ENCODE data around the gene HOMER2.

DNA sequence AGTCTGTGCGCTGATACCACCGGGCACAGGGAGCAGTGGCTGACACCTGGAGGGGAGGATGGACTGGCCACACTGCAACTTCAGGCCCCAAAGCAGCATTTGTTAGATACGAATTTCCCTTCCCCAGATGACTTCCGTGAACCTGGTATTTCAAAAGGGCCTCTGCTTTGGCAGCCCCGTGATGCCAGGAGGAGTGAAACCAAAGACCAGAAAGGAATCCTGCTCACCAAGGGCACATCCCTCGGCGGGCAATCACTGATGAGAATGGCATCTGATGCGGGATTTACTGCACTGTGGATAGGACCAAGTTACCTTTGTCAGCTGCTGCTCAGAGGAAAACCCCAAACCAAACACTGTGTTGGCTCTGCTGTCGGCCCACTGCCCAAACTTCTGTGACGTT lies 77.6 kb downstream of the HOMER2 start:
- TF ChIP-seq NFRKB (IDR thresholded peaks at IDR 0.05; ENCODE audit: low read depth) (no peak), CTCF (IDR thresholded peaks at IDR 0.05 in 2 of 3, conservative IDR thresholded peaks at IDR 0.05 in 1 of 3; ENCODE audit: insufficient read depth in 2 of 3, low read depth in 1 of 3, low read length in 3 of 3) (no peak), RAD21 (CRISPR knock-in tag; conservative IDR thresholded peaks at IDR 0.05 in 1 of 2, IDR thresholded peaks at IDR 0.05 in 1 of 2) (no peak), POLR2A (conservative IDR thresholded peaks at IDR 0.05) (no peak), CREB1 (IDR thresholded peaks at IDR 0.05) (no peak), CREB1 (CRISPR knock-in tag; IDR thresholded peaks at IDR 0.05) (no peak), ZNF311 (CRISPR knock-in tag; IDR thresholded peaks at IDR 0.05) (no peak), ZNF121 (CRISPR knock-in tag; conservative IDR thresholded peaks at IDR 0.05) (no peak), MEIS2 (IDR thresholded peaks at IDR 0.05; ENCODE audit: partially characterized antibody) (no peak), RB1 (IDR thresholded peaks at IDR 0.05; ENCODE audit: low read depth) (no peak), CEBPB (tag; IDR thresholded peaks at IDR 0.05) (no peak)
- TF ChIP-seq, protein P1, sequence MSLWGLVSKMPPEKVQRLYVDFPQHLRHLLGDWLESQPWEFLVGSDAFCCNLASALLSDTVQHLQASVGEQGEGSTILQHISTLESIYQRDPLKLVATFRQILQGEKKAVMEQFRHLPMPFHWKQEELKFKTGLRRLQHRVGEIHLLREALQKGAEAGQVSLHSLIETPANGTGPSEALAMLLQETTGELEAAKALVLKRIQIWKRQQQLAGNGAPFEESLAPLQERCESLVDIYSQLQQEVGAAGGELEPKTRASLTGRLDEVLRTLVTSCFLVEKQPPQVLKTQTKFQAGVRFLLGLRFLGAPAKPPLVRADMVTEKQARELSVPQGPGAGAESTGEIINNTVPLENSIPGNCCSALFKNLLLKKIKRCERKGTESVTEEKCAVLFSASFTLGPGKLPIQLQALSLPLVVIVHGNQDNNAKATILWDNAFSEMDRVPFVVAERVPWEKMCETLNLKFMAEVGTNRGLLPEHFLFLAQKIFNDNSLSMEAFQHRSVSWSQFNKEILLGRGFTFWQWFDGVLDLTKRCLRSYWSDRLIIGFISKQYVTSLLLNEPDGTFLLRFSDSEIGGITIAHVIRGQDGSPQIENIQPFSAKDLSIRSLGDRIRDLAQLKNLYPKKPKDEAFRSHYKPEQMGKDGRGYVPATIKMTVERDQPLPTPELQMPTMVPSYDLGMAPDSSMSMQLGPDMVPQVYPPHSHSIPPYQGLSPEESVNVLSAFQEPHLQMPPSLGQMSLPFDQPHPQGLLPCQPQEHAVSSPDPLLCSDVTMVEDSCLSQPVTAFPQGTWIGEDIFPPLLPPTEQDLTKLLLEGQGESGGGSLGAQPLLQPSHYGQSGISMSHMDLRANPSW (CRISPR knock-in tag; IDR thresholded peaks at IDR 0.05), result no peak

Measured in K562 (cell line).